K562 (cell line): ENCODE data around the gene PRR14L. TPM values are rescaled to one million over a fixed set of nuclear protein-coding genes. Genes with fewer than 3 reads are reported as not detected.

ENCODE experiments used
- FIP1L1 ChIP-seq: fragments of 200-400 bp; formaldehyde crosslinking; IDR thresholded peaks from 2 replicates; pipeline ENCODE4 v1.6.1; 2018; ENCODE audit warnings: mild to moderate bottlenecking, low read depth, low read length; ENCODE audit not compliant: poor library complexity, severe bottlenecking
- FOXM1 ChIP-seq, 2 experiments: fragments of 450-650 bp in 1 of 2; sonication (generic) in 1 of 2; formaldehyde crosslinking in 1 of 2; IDR thresholded peaks; 2 replicates each; pipeline versions ENCODE4 v1.6.1 to v1.9.0; 2017 to 2022; ENCODE audit warnings: low read depth in 2 of 2, mild to moderate bottlenecking in 2 of 2, missing genetic modification reagents in 1 of 2, moderate library complexity in 1 of 2
- GABPB1 ChIP-seq: sonication (generic); formaldehyde crosslinking; IDR thresholded peaks from 2 replicates; pipeline ENCODE4 v1.8.0; 2022; ENCODE audit warnings: mild to moderate bottlenecking, missing genetic modification reagents
- HDAC6 ChIP-seq: IDR thresholded peaks from 2 replicates; pipeline ENCODE4 v1.6.1; 2012; ENCODE audit warnings: low read depth, mild to moderate bottlenecking, control low read depth, inconsistent platforms, low read length, moderate library complexity
- ILF3 ChIP-seq: fragments of 450-650 bp; IDR thresholded peaks from 2 replicates; pipeline ENCODE4 v1.6.1; 2018; ENCODE audit warnings: antibody characterized with exemption, mild to moderate bottlenecking, moderate library complexity, borderline replicate concordance
- MCM7 ChIP-seq, 2 experiments: fragments of 450-650 bp; IDR thresholded peaks; 2 replicates each; pipeline ENCODE4 v1.6.1; 2016 to 2018
- MLX ChIP-seq, 2 experiments: fragments of 450-650 bp in 1 of 2; sonication (generic) in 1 of 2; formaldehyde crosslinking; conservative IDR thresholded peaks; 2 replicates each; pipeline versions ENCODE4 v1.4.0 to v1.8.1; 2020 to 2022; ENCODE audit warnings: mild to moderate bottlenecking in 1 of 2, missing genetic modification reagents in 1 of 2
- NFE2L1 ChIP-seq: fragments of 450-650 bp; IDR thresholded peaks from 2 replicates; pipeline ENCODE4 v1.6.1; 2016; ENCODE audit warnings: missing genetic modification characterization, low read depth, mild to moderate bottlenecking, missing compliant biosample characterization, moderate library complexity, borderline replicate concordance
- NFIX ChIP-seq: fragments of 250-450 bp; sonication (Bioruptor Pico); IDR thresholded peaks from 2 replicates; pipeline ENCODE4 v1.4.0; 2020; ENCODE audit warnings: low read depth, mild to moderate bottlenecking, moderate library complexity
- POLR2B ChIP-seq: fragments of 450-650 bp; IDR thresholded peaks from 2 replicates; pipeline ENCODE4 v1.6.1; 2018; ENCODE audit warnings: low read depth; ENCODE audit not compliant: partially characterized antibody
- PYGO2 ChIP-seq: fragments of 450-650 bp; IDR thresholded peaks from 2 replicates; pipeline ENCODE4 v1.6.1; 2016; ENCODE audit warnings: mild to moderate bottlenecking, missing genetic modification characterization, moderate library complexity, missing compliant biosample characterization
- SIN3B ChIP-seq: fragments of 450-650 bp; IDR thresholded peaks from 2 replicates; pipeline ENCODE4 v1.6.1; 2017; ENCODE audit warnings: low read depth, mild to moderate bottlenecking, moderate library complexity
- SMAD3 ChIP-seq: fragments of 450-650 bp; formaldehyde crosslinking; conservative IDR thresholded peaks from 2 replicates; pipeline ENCODE4 v1.4.0; 2020; ENCODE audit warnings: mild to moderate bottlenecking
- TARDBP ChIP-seq: fragments of 450-650 bp; IDR thresholded peaks from 2 replicates; pipeline ENCODE4 v1.6.1; 2016
- ZBTB9 ChIP-seq: fragments of 450-650 bp; formaldehyde crosslinking; IDR thresholded peaks from 2 replicates; pipeline ENCODE4 v1.4.0; 2020; ENCODE audit warnings: mild to moderate bottlenecking, moderate library complexity
- ZFP1 ChIP-seq: fragments of 450-650 bp; formaldehyde crosslinking; IDR thresholded peaks from 2 replicates; pipeline ENCODE4 v1.4.0; 2020; ENCODE audit warnings: mild to moderate bottlenecking, mixed read lengths
- ZFP36 ChIP-seq: fragments of 150-350 bp; IDR thresholded peaks from 2 replicates; pipeline ENCODE4 v1.6.1; 2018; ENCODE audit warnings: low read length, low read depth; ENCODE audit not compliant: partially characterized antibody
- polyA plus RNA-seq, 8 experiments: library from polyadenylated mRNA; depleted of rRNA in 4 of 8; stranded (reverse) in 5 of 8; unstranded in 3 of 8; fragments of >200 nt; fragmentation: Nextera tagmentation in 2 of 8; fragmentation: Illumina TruSeq in 1 of 8; extraction: Ambion mirVana in 2 of 8; extraction: Trizol in 1 of 8; gene quantifications; 2 replicates each; pipeline versions ENCODE4 v1.2.1 to v1.2.3, GENCODE V29; 2011 to 2014; ENCODE audit warnings: inconsistent platforms in 1 of 8, missing spikeins in 1 of 8
- total RNA-seq, 7 experiments: library from RNA; depleted of rRNA in 6 of 7; stranded (reverse); fragments of >200 nt in 6 of 7; fragmentation: Illumina TruSeq in 2 of 7; extraction: Trizol in 2 of 7; gene quantifications; 2 replicates each; pipeline versions ENCODE4 v1.2.1 to v1.2.3, GENCODE V29; 2011 to 2021; ENCODE audit warnings: low replicate concordance in 1 of 7
- TF ChIP-seq, protein P1 (sequence below): fragments of 450-650 bp; formaldehyde crosslinking; IDR thresholded peaks from 2 replicates; pipeline ENCODE4 v1.4.0; 2022; ENCODE audit warnings: mild to moderate bottlenecking, moderate library complexity
- TF ChIP-seq, protein P2 (sequence below), 2 experiments: fragments of 450-650 bp in 1 of 2; sonication (generic) in 1 of 2; formaldehyde crosslinking in 1 of 2; IDR thresholded peaks in 1 of 2; conservative IDR thresholded peaks in 1 of 2; 2 replicates each; pipeline versions ENCODE4 v1.6.1 to v1.8.1; 2016 to 2023; ENCODE audit warnings: mild to moderate bottlenecking in 2 of 2, moderate library complexity in 2 of 2, inconsistent platforms in 1 of 2, missing genetic modification reagents in 1 of 2
- TF ChIP-seq, protein P3 (sequence below): sonication (generic); formaldehyde crosslinking; IDR thresholded peaks from 2 replicates; pipeline ENCODE4 v1.8.0; 2022; ENCODE audit warnings: missing genetic modification reagents, mild to moderate bottlenecking, borderline replicate concordance

The PRR14L gene
- total and polyA plus RNA-seq, 9 of the 15 experiments (the other 6 are each of a cell fraction or from before 2014, with no cell fraction given), result 2.8 to 36.3 (median 12.3) TPM

DNA sequence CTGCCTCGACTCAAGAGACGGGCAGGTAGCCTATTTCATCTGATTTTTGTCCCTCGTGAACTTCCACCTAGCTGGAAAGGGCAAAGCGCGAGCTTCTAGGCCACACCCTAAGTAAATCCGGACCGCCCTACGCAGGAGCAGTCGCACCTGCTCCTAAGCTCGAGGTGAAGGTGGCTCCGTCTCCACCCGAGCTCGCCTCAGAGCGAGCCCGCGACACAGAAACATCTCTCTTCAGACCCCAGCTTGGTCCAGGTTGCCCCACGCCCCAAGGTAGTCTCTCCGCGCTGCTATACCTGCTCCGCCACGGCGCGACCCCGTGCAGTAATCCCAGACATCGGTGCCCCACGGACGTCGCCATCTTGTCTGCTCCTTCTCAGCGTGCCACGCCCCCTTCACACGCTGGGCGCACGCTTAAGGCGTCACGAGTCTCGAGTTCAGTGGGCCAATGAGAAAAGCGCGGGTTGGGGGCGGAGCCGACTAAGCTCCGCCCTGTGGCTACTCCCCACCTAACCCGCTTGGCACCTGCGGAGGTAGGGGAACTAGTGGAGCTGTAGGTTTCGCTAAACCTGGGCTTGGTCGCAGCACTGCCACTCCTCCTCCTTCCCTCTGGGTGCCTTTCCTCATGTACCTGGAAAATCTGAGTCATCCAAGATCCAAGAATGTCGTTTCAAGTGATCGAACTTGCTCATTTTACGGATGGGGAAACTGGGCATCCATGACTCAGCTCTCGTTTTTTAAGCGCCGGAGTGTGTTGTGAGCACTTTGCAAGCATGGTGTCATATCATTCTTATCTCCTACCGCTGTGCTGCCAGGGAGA is 87.9 kb downstream of the PRR14L start, which contains the start of gene PISD (continued):
- TF ChIP-seq, protein P1, sequence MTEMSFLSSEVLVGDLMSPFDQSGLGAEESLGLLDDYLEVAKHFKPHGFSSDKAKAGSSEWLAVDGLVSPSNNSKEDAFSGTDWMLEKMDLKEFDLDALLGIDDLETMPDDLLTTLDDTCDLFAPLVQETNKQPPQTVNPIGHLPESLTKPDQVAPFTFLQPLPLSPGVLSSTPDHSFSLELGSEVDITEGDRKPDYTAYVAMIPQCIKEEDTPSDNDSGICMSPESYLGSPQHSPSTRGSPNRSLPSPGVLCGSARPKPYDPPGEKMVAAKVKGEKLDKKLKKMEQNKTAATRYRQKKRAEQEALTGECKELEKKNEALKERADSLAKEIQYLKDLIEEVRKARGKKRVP, result no peak
- TF ChIP-seq ILF3 (no peak), MCM7 (IDR thresholded peaks at IDR 0.05) (no peak), SMAD3 (CRISPR knock-in tag) (no peak), MLX (CRISPR knock-in tag; conservative IDR thresholded peaks at IDR 0.05) (no peak), HDAC6 (no peak), POLR2B (peak; percentile 67), ZFP1 (CRISPR knock-in tag) (no peak), FIP1L1 (peak; percentile 50), ZBTB9 (0 out of 2 replicates have a peak, but pooled peaks have one; percentile 33), TARDBP (no peak), NFIX (no peak), SIN3B (peak; percentile 96), FOXM1 (IDR thresholded peaks at IDR 0.05; ENCODE audit: low read depth) (no peak), FOXM1 (CRISPR knock-in tag; IDR thresholded peaks at IDR 0.05; ENCODE audit: low read depth) (no peak), GABPB1 (CRISPR knock-in tag) (peak; percentile 35; the same call in 1 of the 2 replicates), NFE2L1 (no peak), ZFP36 (no peak), PYGO2 (tag) (no peak)
- TF ChIP-seq, protein P2, sequence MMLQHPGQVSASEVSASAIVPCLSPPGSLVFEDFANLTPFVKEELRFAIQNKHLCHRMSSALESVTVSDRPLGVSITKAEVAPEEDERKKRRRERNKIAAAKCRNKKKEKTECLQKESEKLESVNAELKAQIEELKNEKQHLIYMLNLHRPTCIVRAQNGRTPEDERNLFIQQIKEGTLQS (IDR thresholded peaks at IDR 0.05), result peak; percentile 80
- TF ChIP-seq, protein P2 (CRISPR knock-in tag; conservative IDR thresholded peaks at IDR 0.05), result no peak
- TF ChIP-seq, protein P3, sequence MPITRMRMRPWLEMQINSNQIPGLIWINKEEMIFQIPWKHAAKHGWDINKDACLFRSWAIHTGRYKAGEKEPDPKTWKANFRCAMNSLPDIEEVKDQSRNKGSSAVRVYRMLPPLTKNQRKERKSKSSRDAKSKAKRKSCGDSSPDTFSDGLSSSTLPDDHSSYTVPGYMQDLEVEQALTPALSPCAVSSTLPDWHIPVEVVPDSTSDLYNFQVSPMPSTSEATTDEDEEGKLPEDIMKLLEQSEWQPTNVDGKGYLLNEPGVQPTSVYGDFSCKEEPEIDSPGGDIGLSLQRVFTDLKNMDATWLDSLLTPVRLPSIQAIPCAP, result no peak
